Fibroblast of lung (primary cell): ENCODE data around the gene SYNDIG1L. TPM values are rescaled to one million over a fixed set of nuclear protein-coding genes. Genes with fewer than 3 reads are reported as not detected.

Source experiments
- DNase-seq, 2 donors: peaks; one replicate each; pipeline versions ENCODE4 v3.0.0 to v3.0.0-alpha.2; 2010; ENCODE audit warnings: low read depth in 2 of 2
- H2AFZ ChIP-seq: 2 replicates; pipeline ENCODE4 v1.5.1; 2012; ENCODE audit warnings: low read length, control low read depth, inconsistent platforms
- H3K27ac ChIP-seq: 2 replicates; pipeline ENCODE4 v1.5.1; 2011; ENCODE audit warnings: low read length, control low read depth; ENCODE audit not compliant: insufficient read depth
- H3K27me3 ChIP-seq: 2 replicates; pipeline ENCODE4 v1.5.1; 2011; ENCODE audit warnings: mild to moderate bottlenecking, low read length; ENCODE audit not compliant: control insufficient read depth, insufficient read depth
- H3K36me3 ChIP-seq: 2 replicates; pipeline ENCODE4 v1.5.1; 2011; ENCODE audit warnings: low read length; ENCODE audit not compliant: control insufficient read depth, insufficient read depth
- H3K4me1 ChIP-seq: 2 replicates; pipeline ENCODE4 v1.5.1; 2011; ENCODE audit warnings: low read length; ENCODE audit not compliant: control insufficient read depth, insufficient read depth; ENCODE audit errors: extremely low read depth
- H3K4me2 ChIP-seq: 2 replicates; pipeline ENCODE4 v1.5.1; 2011; ENCODE audit warnings: low read length, control low read depth; ENCODE audit not compliant: insufficient read depth; ENCODE audit errors: extremely low read depth
- H3K4me3 ChIP-seq, 4 experiments: fragments of 200-600 bp in 1 of 4; sonication (generic) in 1 of 4; replicated peaks in 1 of 4; 2 replicates each; pipeline ENCODE4 v1.5.1; 2011 to 2016; ENCODE audit warnings: low read length in 4 of 4, low read depth in 3 of 4, mild to moderate bottlenecking in 3 of 4, control low read depth in 2 of 4, inconsistent platforms in 1 of 4, mixed read lengths in 1 of 4; ENCODE audit not compliant: insufficient read depth in 1 of 4; ENCODE audit errors: control extremely low read depth in 1 of 4
- H3K79me2 ChIP-seq: 2 replicates; pipeline ENCODE4 v1.5.1; 2012; ENCODE audit warnings: mild to moderate bottlenecking, low read length, inconsistent platforms; ENCODE audit not compliant: control insufficient read depth, insufficient read depth
- H3K9ac ChIP-seq: 2 replicates; pipeline ENCODE4 v1.5.1; 2011; ENCODE audit warnings: mild to moderate bottlenecking, low read length, control low read depth; ENCODE audit not compliant: insufficient read depth
- H3K9me3 ChIP-seq: 2 replicates; pipeline ENCODE4 v1.5.1; 2012; ENCODE audit warnings: low read depth, low read length; ENCODE audit not compliant: control insufficient read depth, insufficient read depth
- H4K20me1 ChIP-seq: 2 replicates; pipeline ENCODE4 v1.5.1; 2011; ENCODE audit warnings: low read length; ENCODE audit not compliant: control insufficient read depth, insufficient read depth; ENCODE audit errors: extremely low read depth
- CTCF ChIP-seq, 2 donors: IDR thresholded peaks in 1 of 2; conservative IDR thresholded peaks in 1 of 2; 1 replicate in 1 of 2; 2 replicates in 1 of 2; pipeline ENCODE4 v1.5.1; 2011 to 2012; ENCODE audit warnings: low read length in 2 of 2, control low read depth in 1 of 2, inconsistent platforms in 1 of 2, low read depth in 1 of 2, mild to moderate bottlenecking in 1 of 2
- EZH2 ChIP-seq: IDR thresholded peaks from 2 replicates; pipeline ENCODE4 v1.5.1; 2012; ENCODE audit warnings: low read length, control low read depth, mild to moderate bottlenecking; ENCODE audit errors: missing control alignments
- polyA plus RNA-seq, 2 donors: library from polyadenylated mRNA; depleted of rRNA in 1 of 2; stranded (reverse) in 1 of 2; unstranded in 1 of 2; fragments of >200 nt; gene quantifications; 2 replicates each; pipeline ENCODE4 v1.2.1, GENCODE V29; 2011 to 2012; ENCODE audit warnings: missing spikeins in 1 of 2
- total RNA-seq: library from RNA; depleted of rRNA; stranded (reverse); fragments of >200 nt; gene quantifications from 2 replicates; pipeline ENCODE4 v1.2.1, GENCODE V29; 2014

Gene SYNDIG1L
- total and polyA plus RNA-seq, 2 donors (not counting 1 experiment from before 2014, with no cell fraction given), result not detected

- no peak for DNase-seq
- Histone ChIP-seq H3K36me3 (no peaks in the 10 kb centered on the region), H3K4me2 (no peak overlapping the region), H3K9ac (no peak overlapping the region), H3K4me1 (no peaks in the 10 kb centered on the region), H2AFZ (no peak overlapping the region), H3K27me3 (no peaks in the 10 kb centered on the region), H3K27ac (no peak overlapping the region), H3K79me2 (no peaks in the 10 kb centered on the region), H3K4me3 (no peak overlapping the region), H3K9me3 (no peaks in the 10 kb centered on the region), H4K20me1 (no peaks in the 10 kb centered on the region)
- TF ChIP-seq EZH2 (no peak), CTCF (conservative IDR thresholded peaks at IDR 0.05 in 1 of 2, IDR thresholded peaks at IDR 0.05 in 1 of 2; ENCODE audit: low read depth in 1 of 2, low read length in 2 of 2) (no peak)
Observed at GRCh38 chr14:74357585-74357984, 68.4 kb downstream of the SYNDIG1L start.

- H4K20me1 ChIP-seq, result no peaks in the 10 kb centered on the region
- H3K27me3 ChIP-seq, result no peaks in the 10 kb centered on the region
- H3K36me3 ChIP-seq, result no peaks in the 10 kb centered on the region
- no peak overlapping the region for H3K27ac ChIP-seq
- no peak overlapping the region for H3K4me2 ChIP-seq
- no peaks in the 10 kb centered on the region for H3K79me2 ChIP-seq
- H3K4me3 ChIP-seq, result no peak overlapping the region
- DNase-seq, result no peak
- no peaks in the 10 kb centered on the region for H3K4me1 ChIP-seq
- TF ChIP-seq CTCF (conservative IDR thresholded peaks at IDR 0.05 in 1 of 2, IDR thresholded peaks at IDR 0.05 in 1 of 2; ENCODE audit: low read depth in 1 of 2, low read length in 2 of 2), result no peak
- TF ChIP-seq EZH2, result no peak
- H2AFZ ChIP-seq, result no peak overlapping the region
- H3K9ac ChIP-seq, result no peak overlapping the region
- no peaks in the 10 kb centered on the region for H3K9me3 ChIP-seq
Observed at GRCh38 chr14:74356892-74357575, 69.0 kb downstream of the SYNDIG1L start.

Other genes starting within 250 kb of the SYNDIG1L start
- gene VSX2, start 186.8 kb downstream of the SYNDIG1L start, total RNA-seq, result not detected in 2 replicates
- not detected in 2 replicates for gene VSX2, start 186.8 kb downstream of the SYNDIG1L start, polyA plus RNA-seq
- gene ABCD4, start 123.3 kb downstream of the SYNDIG1L start, total RNA-seq, result 26.2 and 26.9 TPM in 2 replicates
- gene ABCD4, start 123.3 kb downstream of the SYNDIG1L start, polyA plus RNA-seq, result 10.5 and 12.6 TPM in 2 replicates
- not detected in 2 replicates for gene VRTN, start 77.7 kb downstream of the SYNDIG1L start, total RNA-seq
- gene VRTN, start 77.7 kb downstream of the SYNDIG1L start, polyA plus RNA-seq, result not detected in 2 replicates
- gene NPC2, start 67.1 kb upstream of the SYNDIG1L start, total RNA-seq, result 238 and 363 TPM in 2 replicates
- gene NPC2, start 67.1 kb upstream of the SYNDIG1L start, polyA plus RNA-seq, result 275 and 299 TPM in 2 replicates
- gene ISCA2, start 67.6 kb upstream of the SYNDIG1L start, total RNA-seq, result 11.7 and 17.7 TPM in 2 replicates
- gene ISCA2, start 67.6 kb upstream of the SYNDIG1L start, polyA plus RNA-seq, result 32.1 and 35.5 TPM in 2 replicates
- 243 and 514 TPM in 2 replicates for gene LTBP2, start 186.0 kb upstream of the SYNDIG1L start, total RNA-seq
- 108 and 112 TPM in 2 replicates for gene LTBP2, start 186.0 kb upstream of the SYNDIG1L start, polyA plus RNA-seq